GM21381 (cell line): Measurements from ENCODE around the gene PXDC1.

Experiments
- ATAC-seq: cut with Tn5 transposase; IDR thresholded peaks from one replicate; pipeline ENCODE4 v1.9.1; 2021; ENCODE audit warnings: mild to moderate bottlenecking, moderate library complexity; ENCODE audit not compliant: unreplicated experiment

PXDC1 gene

GRCh38 chr6:3719462-3720308 is 31.8 kb downstream of the PXDC1 start:
- no peak for ATAC-seq

GRCh38 chr6:3718407-3718806 is 33.1 kb downstream of the PXDC1 start:
- no peak for ATAC-seq

- ATAC-seq: no peak
Observed at GRCh38 chr6:3715285-3715684, 36.2 kb downstream of the PXDC1 start.

- ATAC-seq: no peak
Observed at GRCh38 chr6:3714768-3715167, 36.7 kb downstream of the PXDC1 start.

GRCh38 chr6:3714111-3714510 is 37.4 kb downstream of the PXDC1 start:
- no peak for ATAC-seq

GRCh38 chr6:3712827-3713665 is 38.5 kb downstream of the PXDC1 start:
- ATAC-seq: no peak

- ATAC-seq: no peak
Observed at GRCh38 chr6:3711776-3712175, 39.7 kb downstream of the PXDC1 start.

GRCh38 chr6:3710403-3710802 is 41.1 kb downstream of the PXDC1 start:
- ATAC-seq: no peak

- ATAC-seq: no peak
Observed at GRCh38 chr6:3708540-3708939, 43.0 kb downstream of the PXDC1 start.

GRCh38 chr6:3707751-3708412 is 43.6 kb downstream of the PXDC1 start:
- no peak for ATAC-seq

GRCh38 chr6:3707024-3707423 is 44.5 kb downstream of the PXDC1 start:
- ATAC-seq: no peak

- ATAC-seq: no peak
Observed at GRCh38 chr6:3706547-3706946, 45.0 kb downstream of the PXDC1 start.

GRCh38 chr6:3701631-3702030 is 49.9 kb downstream of the PXDC1 start:
- ATAC-seq: no peak

- ATAC-seq: no peak
Observed at GRCh38 chr6:3699231-3699630, 52.3 kb downstream of the PXDC1 start.

GRCh38 chr6:3698021-3698420 is 53.5 kb downstream of the PXDC1 start:
- no peak for ATAC-seq

- no peak for ATAC-seq
Observed at GRCh38 chr6:3697609-3698008, 53.9 kb downstream of the PXDC1 start.

GRCh38 chr6:3696525-3697088 is 54.9 kb downstream of the PXDC1 start:
- no peak for ATAC-seq

GRCh38 chr6:3695065-3695817 is 56.3 kb downstream of the PXDC1 start:
- ATAC-seq: no peak

GRCh38 chr6:3693831-3694230 is 57.7 kb downstream of the PXDC1 start:
- no peak for ATAC-seq

GRCh38 chr6:3690506-3690905 is 61.0 kb downstream of the PXDC1 start:
- no peak for ATAC-seq
